GM18873 (cell line): ENCODE data around the gene THAP7.
"Not testable (repeated sequence)": the region's sequence is repeated elsewhere in the genome, so short reads cannot be mapped to it uniquely, and the experiment has no call there.

ENCODE experiments used
- ATAC-seq: cut with Tn5 transposase; IDR thresholded peaks from one replicate; pipeline ENCODE4 v1.9.1; 2021; ENCODE audit warnings: mild to moderate bottlenecking, moderate library complexity, moderate number of reproducible peaks; ENCODE audit not compliant: unreplicated experiment, low FRiP score

Gene THAP7

DNA sequence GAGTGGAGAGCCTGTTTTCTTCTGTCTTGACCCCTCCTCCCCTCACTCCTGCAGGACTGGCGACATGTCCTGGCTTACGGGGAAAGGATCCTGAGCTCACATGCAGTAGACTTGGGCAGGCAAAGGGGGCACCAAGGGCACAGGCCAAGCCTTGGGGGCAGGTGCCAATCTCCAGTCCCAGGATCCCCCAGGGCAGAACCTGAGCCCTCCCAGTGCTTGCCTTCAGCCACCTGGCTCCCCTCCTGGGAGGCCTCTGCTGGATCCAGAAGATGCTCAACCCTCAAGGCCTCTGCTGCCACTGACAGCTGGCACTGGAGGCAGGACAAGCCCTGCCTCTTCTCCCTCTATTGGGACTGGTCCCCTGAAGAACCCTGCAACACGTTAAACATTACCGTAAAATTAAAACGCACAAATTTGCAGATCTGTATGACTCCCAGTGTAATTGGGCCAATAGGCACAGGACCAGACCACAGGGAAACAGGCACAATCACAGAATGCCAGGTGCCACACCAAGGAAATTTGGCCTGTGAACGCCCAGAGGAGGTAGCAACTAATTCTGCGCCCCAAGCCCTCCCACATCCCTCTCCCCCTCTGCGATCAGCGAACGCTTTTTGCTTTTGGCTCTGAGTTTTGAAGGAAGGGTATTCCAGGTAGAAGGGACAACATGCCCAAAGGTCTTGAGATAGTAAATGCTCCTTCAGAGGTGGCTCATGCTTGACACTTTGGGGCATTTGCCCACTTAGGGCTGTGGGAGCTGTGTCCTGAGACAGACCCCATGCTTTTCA lies 20.8 kb downstream of the THAP7 start:
- ATAC-seq, result no peak

DNA sequence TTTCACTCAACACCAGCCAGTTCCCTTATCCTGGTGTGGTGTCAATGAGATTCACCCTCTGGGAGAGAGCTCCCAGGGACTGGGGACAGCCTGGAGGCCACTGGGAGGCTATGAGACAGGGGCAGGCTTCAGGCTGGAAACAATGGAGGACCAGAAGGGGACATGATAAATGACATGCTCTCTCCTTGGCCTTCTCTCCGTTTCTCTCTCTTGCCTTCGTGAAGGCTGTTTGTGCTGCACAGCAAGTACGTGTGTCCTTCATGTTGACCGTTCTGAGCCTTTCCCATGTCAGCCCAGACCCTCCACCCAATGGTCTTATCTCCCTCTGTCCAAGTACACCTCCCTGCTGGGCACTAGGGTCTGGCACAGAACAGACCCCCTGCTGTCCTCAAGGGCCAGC lies 21.4 kb downstream of the THAP7 start:
- ATAC-seq, result no peak

DNA sequence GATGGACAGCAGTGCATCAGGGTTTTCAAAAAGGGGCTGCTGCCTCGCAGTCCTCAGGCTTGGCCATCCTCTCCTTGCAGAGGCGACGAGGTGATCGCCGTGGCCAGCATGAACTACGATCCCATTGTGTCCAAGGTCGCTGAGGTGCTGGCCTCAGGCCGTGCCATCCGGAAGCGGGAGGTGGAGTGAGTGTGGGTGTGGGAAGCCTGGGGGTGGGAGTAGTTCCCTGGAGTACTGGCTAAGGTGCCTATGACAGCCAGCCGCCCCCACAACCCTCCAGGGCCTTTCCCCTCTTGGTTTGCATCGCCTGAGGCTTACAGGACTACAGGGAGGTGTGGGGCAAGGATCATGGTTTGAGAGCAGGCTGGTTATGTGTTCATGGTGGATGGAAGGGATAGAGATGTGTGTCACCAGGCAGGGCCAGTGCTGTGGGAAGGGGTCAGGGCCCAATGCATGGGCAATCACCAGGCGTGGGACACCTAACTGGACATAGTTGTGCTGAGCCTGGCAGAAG lies 21.9 kb downstream of the THAP7 start:
- no peak for ATAC-seq

DNA sequence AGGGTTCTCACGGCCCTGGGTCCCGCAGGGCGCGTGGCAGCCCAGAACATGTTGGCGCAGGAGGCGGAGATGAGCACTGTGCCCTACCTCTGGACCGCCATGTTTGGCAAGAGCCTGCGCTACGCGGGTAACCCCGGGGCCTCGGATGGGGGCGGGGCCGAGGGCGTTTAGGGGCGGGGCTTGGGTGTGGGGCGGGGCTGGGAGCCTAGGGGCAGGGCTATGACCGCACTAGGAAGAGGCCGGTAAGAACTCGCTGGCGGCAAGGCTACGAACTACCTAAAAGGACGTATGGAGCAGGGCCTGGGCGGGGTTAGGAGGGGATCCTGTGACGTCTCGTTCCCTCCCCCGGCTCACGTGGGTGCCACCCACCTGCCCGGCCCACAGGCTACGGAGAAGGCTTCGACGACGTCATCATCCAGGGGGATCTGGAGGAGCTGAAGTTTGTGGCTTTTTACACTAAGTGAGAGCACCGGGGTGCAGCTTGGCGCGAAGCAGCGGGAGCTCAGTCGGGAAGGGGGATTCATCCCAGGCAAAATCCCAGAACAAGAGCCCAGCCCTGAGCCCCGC lies 22.6 kb downstream of the THAP7 start:
- no peak for ATAC-seq

DNA sequence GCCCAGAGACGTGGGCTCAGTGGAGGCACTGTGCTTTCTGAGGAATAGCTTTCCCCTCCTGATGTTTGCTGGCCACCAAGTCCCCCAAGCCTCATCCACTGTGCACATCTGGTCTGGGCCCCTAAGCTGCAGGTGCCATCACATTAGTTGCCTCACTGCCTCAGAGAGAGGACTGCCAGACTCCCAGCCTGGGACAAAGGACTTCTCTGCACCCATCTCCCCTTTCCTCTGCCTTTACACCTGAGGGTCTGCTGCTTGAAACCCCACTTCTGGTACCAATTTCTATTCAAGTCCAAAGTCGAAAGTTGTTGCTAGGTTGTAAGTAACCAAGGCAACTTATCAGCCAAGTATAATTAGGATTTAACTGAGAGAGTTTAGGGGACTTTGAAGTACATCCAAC lies 23.5 kb downstream of the THAP7 start:
- no peak for ATAC-seq

DNA sequence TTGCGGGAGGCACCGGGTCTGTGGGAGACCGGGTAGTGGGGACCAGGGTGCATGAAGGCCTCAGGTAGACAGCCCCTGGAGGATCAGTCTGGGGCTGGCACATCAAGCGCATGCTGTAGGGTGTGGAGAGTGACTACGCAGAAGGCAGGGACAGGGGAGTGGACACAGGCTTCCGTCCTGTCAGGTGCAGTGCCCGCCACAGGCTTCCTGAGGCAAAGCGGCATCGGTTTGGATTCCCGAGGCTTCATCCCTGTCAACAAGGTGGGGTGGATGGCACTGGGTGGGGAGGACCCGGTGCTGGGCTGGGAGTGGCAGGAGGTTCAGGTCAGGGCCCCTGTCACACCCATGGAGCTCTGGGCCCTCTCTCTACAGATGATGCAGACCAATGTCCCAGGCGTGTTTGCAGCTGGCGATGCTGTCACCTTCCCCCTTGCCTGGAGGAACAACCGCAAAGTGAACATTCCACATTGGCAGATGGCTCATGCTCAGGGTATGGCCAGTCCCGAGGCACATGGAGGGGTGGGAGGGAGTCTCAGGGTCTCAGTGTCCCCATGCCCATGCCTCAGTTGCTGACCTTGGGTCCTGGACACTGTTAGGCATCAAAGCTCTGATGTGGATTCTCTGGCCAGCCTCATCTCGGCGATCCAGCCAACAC lies 24.3 kb downstream of the THAP7 start:
- no peak for ATAC-seq

DNA sequence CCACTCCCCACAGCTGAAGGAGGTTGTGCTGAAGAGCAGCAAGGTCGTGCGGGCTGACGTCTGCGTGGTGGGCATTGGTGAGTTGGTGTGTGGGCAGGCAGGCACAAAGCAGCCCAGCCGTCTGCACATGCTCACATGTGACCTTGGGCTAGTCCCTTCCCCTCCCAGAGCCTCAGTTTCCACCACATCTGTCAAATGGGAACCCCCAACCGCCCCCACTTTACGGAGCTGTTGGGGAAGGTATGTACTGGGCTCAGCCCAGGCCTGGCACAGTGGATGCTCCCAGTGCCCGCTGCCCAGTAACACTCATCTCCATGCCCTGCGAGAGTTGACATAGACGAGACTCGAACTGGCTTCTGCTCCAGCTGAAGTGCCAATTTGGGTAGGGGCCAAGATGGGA lies 24.9 kb downstream of the THAP7 start:
- no peak for ATAC-seq

DNA sequence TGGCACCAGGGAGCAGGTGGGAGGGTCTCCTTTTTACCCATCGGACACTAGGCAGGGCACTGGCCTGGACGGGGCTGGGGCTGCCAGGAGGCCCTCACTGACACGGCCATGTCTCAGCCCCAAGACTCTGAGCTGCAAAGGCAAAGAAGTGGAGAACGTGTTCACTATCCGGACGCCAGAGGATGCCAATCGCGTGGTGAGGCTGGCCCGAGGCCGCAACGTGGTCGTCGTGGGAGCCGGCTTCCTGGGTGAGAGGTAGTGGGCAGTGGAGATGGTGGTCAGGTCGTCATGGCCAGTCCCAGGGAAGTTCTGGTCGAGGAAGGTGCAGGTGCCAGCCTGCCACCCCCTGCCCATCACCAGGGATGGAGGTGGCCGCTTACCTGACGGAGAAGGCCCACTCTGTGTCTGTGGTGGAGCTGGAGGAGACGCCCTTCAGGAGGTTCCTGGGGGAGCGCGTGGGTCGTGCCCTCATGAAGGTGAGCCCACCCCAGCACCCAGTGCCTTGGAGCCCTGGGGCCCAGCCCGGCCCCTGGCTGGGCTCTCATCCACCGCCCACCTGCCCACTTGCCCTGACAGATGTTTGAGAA lies 25.5 kb downstream of the THAP7 start:
- no peak for ATAC-seq

DNA sequence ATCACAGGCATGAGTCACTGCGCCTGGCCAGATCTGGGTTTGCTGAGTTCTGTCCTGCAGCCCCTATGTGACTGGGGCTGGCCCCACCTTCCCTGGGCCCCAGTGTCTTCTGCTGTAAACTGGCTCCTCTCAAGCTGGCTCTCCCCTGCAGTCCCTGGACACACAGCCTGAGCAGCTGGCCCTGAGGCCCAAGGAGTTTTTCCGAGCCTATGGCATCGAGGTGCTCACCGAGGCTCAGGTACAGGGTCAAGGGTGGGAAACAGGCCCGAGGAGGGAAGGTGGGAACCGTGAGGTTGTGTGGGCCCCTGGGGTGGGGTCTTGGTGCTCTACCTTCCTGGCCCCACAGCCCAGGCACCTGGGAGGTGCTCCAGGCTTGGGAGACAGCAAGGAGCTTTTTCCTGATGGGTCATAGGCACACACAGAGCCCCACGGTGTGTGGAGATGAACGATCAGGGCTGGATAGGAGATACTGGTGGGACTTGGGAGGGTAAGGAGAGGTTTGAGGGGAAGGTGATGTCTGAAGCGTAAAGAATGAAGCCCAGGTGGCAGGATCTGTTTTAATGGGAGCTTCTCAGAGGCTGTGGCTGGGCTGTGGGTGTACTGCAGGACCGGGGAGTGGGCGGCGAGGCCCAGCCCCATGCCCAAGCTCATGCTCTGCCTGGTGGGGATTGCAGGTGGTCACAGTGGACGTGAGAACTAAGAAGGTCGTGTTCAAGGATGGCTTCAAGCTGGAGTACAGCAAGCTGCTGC lies 26.2 kb downstream of the THAP7 start:
- no peak for ATAC-seq

DNA sequence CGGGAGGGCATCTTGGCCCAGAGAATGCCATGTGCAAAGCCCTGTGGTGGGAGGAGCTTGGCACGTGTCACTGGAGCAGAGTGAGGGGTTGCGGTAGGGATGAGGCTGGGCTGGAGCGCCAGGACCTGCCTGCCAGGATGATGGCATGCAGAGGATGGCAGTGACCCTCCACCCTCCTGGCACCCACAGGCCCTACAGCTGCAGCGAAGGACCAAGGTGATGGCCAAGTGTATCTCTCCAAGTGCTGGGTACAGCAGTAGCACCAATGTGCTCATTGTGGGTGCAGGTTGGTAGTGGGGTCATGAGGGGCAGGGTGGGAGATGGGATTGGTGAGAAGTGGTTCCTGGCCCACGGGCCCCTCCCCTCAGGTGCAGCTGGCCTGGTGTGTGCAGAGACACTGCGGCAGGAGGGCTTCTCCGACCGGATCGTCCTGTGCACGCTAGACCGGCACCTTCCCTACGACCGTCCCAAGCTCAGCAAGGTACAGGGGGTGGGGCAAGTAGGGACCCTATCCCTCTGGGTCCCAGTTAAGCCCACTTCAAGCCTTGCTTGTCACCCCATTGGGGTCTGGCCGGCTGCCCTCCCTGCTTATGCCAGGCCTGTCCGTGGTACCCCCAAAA lies 27.5 kb downstream of the THAP7 start:
- ATAC-seq, result no peak

DNA sequence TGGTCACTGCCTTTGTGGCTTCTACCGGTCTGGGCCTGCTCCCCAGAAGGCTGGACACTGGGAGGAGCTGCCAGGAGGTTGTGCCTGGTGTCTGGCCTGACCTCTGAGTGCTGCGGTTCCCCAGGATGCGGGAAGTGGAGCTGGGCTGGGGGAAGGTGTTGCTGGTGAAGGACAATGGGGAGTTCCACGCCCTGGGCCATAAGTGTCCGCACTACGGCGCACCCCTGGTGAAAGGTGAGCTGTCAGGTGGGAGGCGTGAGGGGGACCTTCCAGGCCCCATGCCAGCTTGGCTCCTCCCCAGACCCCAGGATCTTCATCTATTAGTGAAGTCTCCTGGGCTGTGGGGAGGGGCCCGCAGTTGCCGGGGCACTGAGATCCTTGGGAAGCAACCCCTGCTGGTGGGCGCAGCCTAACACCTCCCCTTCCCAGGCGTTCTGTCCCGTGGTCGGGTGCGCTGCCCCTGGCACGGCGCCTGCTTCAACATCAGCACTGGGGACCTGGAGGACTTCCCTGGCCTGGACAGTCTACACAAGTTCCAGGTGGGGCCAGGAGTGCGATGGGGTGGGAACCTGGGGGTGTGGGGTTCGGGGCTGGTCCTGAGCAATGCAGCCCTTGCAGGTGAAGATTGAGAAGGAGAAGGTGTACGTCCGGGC lies 28.2 kb downstream of the THAP7 start:
- ATAC-seq, result no peak

DNA sequence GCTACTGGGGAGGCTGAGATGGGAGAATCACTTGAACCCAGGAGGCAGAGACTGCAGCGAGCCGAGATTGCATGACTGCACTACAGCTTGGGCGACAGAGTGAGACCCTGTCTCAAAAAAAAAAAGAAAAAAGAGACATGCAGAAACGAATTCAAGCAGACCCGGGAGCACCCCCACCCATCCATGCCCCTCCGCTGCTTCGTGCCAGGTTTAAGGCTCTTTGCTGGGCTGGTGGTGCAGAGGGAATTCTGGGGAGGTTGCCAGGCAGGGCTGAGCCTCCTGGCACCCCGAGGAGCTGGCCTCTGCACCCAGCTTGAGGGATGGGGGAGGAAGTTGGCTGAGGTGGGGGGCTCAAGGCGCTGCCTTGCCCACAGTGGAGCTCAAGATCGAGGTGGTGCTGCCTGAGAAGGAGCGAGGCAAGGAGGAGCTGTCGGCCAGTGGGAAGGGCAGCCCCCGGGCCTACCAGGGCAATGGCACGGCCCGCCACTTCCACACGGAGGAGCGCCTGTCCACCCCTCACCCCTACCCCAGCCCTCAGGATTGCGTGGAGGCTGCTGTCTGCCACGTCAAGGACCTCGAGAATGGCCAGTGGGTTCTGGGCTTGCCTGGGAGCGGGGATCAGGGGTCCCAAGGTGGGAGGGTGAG lies 28.9 kb downstream of the THAP7 start:
- ATAC-seq, result no peak

DNA sequence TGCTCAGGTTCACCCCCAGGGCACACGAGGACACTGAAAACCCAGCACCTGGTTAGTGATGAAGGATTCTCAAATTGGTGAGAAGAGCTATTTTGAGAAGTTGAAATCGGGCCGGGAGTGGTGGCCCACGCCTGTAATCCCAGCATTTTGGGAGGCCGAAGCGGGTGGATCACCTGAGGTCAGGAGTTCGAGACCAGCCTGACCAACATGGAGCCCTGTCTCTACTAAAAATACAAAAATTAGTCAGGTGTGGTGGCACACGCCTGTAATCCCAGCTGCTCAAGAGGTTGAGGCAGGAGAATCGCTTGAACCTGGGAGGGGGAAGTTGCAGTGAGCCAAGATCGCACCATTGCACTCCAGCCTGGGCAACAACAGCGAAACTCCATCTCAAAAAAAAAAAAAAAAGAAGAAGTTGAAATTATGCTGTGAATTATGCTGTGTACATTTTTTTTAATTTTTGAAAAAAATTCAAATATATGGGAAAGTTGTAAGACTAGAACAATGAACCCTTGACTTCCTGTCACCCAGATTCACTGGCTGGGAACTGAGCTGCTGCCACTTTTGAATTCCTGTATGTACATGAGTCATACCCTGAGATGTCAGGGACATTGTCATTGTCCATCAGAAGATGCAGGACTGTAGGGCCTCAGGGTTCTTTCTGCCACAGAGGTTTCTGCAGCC lies 29.8 kb downstream of the THAP7 start:
- ATAC-seq, result not testable (repeated sequence)

DNA sequence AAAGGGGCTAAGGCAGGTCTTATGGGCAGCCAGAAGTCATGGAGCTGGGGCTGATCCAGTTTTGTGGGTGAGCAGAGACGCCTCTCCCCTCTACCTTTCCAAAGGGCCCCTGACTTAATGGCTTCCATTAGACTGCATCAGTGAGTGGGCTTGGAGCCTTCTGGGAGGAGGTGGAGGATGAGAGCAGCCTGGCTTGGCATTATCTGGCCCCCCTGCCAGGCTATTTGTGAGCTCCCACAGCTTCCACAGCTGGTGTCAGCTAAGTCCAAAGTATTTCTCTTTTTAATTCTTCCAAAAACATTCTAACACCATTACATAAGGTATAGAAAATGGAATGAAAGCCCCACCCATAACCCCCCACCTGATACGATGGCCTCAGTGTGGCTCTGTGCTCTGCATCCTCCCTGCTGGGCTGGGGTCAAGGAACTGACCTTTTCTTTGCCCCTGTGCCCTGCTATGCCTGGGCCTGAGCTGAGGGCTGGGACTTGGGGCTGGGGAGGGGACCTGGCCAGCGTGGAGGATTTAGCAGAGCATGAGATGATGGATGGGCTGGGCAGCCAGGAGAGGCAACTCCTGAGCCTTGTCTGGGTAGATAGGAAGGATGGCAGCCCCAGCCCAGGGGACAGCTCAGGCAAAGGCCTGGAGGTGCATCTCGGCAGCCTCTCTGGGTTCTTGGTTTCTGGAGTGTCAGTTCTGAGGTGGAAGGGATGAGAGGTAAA lies 30.8 kb downstream of the THAP7 start:
- no peak for ATAC-seq

DNA sequence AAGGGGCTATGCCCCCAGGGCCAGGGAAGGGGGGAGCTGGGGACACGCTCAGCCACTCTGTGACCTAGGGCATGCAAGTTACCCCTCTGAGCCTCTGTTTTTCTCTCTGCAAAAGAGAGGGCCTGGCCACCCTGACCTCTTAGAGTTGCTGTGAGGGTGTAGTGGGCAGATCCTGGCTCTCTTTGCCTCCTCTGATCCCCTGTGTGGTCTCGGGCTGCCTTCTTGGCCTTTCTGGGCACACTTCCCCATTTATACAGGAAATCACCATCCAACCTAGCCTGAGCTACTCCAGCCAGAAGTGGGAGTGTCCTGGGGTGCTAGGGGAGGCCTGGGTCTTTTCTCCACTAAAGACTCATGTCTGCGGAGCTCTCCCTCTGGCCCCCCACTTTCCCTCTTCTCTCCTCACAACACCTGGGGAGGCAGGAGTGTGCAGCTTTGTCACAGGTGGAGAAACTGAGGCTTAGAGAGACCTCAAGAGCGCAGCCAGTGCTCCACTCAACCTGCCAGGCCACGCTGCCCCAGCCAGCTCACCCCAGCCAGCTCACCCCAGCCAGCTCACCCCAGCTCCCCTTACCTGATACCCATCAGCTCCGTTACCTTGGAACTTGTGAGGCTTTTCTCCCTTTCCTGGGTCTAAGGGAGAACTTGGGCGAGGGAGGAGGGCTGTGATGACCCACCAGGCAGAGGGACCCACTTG lies 33.5 kb downstream of the THAP7 start:
- ATAC-seq, result no peak

DNA sequence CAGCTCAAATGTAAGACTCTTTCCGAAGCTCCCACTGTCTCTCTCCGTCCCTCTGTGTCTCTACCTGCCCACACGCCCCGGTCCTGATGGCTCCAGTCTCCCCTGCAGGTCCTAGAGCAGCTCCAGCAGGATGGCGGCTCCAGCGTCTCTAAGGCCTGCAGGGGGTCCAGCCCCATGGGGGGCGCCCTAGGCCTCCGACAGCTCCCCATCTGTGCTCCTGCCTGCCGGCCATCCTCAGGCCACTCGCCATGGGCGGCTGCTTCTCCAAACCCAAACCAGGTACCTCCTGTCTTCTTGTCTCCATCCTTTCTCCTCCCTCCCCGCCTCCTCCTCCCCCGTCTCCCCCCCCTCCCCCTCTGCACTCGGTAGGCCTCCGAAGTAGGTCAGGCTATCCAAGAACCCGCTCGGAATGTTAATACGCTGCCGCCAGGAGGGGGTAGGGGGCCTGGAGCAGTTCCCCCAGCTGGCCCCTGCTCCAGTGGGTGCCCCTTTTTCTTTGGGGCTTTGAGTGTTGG lies 34.2 kb downstream of the THAP7 start:
- no peak for ATAC-seq
